Nephron progenitor cell (in vitro differentiated cells): ENCODE results near the gene SH3PXD2A.

Experiments
- DNase-seq: peaks from one replicate; pipeline ENCODE4 v3.0.0; 2021
- H3K27ac Mint-ChIP-seq: 2 replicates; pipeline ENCODE4 v1.8.0; 2021; ENCODE audit warnings: mild to moderate bottlenecking, moderate library complexity, mixed read lengths
- H3K27me3 Mint-ChIP-seq: 2 replicates; pipeline ENCODE4 v1.8.0; 2021; ENCODE audit warnings: mild to moderate bottlenecking, low read depth, mixed read lengths; ENCODE audit not compliant: poor library complexity
- H3K36me3 Mint-ChIP-seq: 2 replicates; pipeline ENCODE4 v1.8.0; 2021; ENCODE audit warnings: low read depth, mixed read lengths
- H3K4me1 Mint-ChIP-seq: 2 replicates; pipeline ENCODE4 v1.8.0; 2021; ENCODE audit warnings: mixed read lengths
- H3K4me3 Mint-ChIP-seq: 2 replicates; pipeline ENCODE4 v1.8.0; 2021; ENCODE audit warnings: mild to moderate bottlenecking, moderate library complexity, mixed read lengths
- H3K9me3 Mint-ChIP-seq: 2 replicates; pipeline ENCODE4 v1.8.0; 2021; ENCODE audit warnings: mild to moderate bottlenecking, moderate library complexity, mixed read lengths
- CTCF ChIP-seq: fragments of 200-600 bp; sonication (generic); IDR thresholded peaks from 2 replicates; pipeline ENCODE4 v1.5.0; 2021; ENCODE audit warnings: antibody characterized with exemption

SH3PXD2A gene

GRCh38 chr10:103661198-103661950, 194.0 kb downstream of the SH3PXD2A start:
- Mint-ChIP-seq H3K9me3 (peaks cover 11% of the 10 kb centered on the region), H3K27me3 (no peaks in the 10 kb centered on the region), H3K4me1 (peaks cover 39% of the 10 kb centered on the region), H3K4me3 (peak overlapping the region; percentile 49), H3K36me3 (peaks cover 32% of the 10 kb centered on the region), H3K27ac (no peak overlapping the region)
- TF ChIP-seq CTCF: no peak
- peak; percentile 75 for DNase-seq

- peak overlapping the region; percentile 36 for H3K27ac Mint-ChIP-seq
- peaks cover 15% of the 10 kb centered on the region for H3K9me3 Mint-ChIP-seq
- DNase-seq: no peak
- no peaks in the 10 kb centered on the region for H3K27me3 Mint-ChIP-seq
- H3K4me1 Mint-ChIP-seq: peaks cover 32% of the 10 kb centered on the region
- H3K36me3 Mint-ChIP-seq: peaks cover 38% of the 10 kb centered on the region
- peak overlapping the region; percentile 67 for H3K4me3 Mint-ChIP-seq
- no peak for TF ChIP-seq CTCF
Observed at GRCh38 chr10:103660364-103661197, 194.8 kb downstream of the SH3PXD2A start.

GRCh38 chr10:103659674-103660363, 195.6 kb downstream of the SH3PXD2A start:
- peaks cover 28% of the 10 kb centered on the region for H3K4me1 Mint-ChIP-seq
- H3K4me3 Mint-ChIP-seq: peak overlapping the region; percentile 67
- peaks cover 2% of the 10 kb centered on the region for H3K27me3 Mint-ChIP-seq
- H3K9me3 Mint-ChIP-seq: peaks cover 15% of the 10 kb centered on the region
- peak overlapping the region; percentile 36 for H3K27ac Mint-ChIP-seq
- DNase-seq: peak; percentile 46
- H3K36me3 Mint-ChIP-seq: peaks cover 43% of the 10 kb centered on the region
- TF ChIP-seq CTCF: no peak

GRCh38 chr10:103658049-103658577, 197.3 kb downstream of the SH3PXD2A start:
- no peak overlapping the region for H3K4me3 Mint-ChIP-seq
- peaks cover 4% of the 10 kb centered on the region for H3K27me3 Mint-ChIP-seq
- H3K27ac Mint-ChIP-seq: no peak overlapping the region
- no peak for TF ChIP-seq CTCF
- peaks cover 43% of the 10 kb centered on the region for H3K36me3 Mint-ChIP-seq
- peaks cover 15% of the 10 kb centered on the region for H3K9me3 Mint-ChIP-seq
- peaks cover 24% of the 10 kb centered on the region for H3K4me1 Mint-ChIP-seq
- no peak for DNase-seq

GRCh38 chr10:103657061-103657591, 198.2 kb downstream of the SH3PXD2A start:
- DNase-seq: no peak
- peaks cover 4% of the 10 kb centered on the region for H3K27me3 Mint-ChIP-seq

More at GRCh38 chr10:103657061-103657591, 198.2 kb downstream of the SH3PXD2A start:
- TF ChIP-seq CTCF: no peak
- peaks cover 43% of the 10 kb centered on the region for H3K36me3 Mint-ChIP-seq
- peaks cover 15% of the 10 kb centered on the region for H3K9me3 Mint-ChIP-seq
- no peak overlapping the region for H3K4me3 Mint-ChIP-seq
- H3K27ac Mint-ChIP-seq: no peak overlapping the region
- peaks cover 22% of the 10 kb centered on the region for H3K4me1 Mint-ChIP-seq
